DOHH2 (cell line): Measurements from ENCODE around the gene CRYBA1.

Experiments used
- CTCF ChIP-seq: fragments of 200-600 bp; sonication (generic); IDR thresholded peaks from one replicate; pipeline ENCODE4 v1.5.1; 2014; ENCODE audit warnings: antibody characterized with exemption, mild to moderate bottlenecking, low read depth, low read length; ENCODE audit not compliant: poor library complexity, severe bottlenecking
- EZH2phosphoT487 ChIP-seq: fragments of 200-600 bp; sonication (generic); IDR thresholded peaks from 2 replicates; pipeline ENCODE4 v1.6.1; 2017; ENCODE audit warnings: borderline replicate concordance, mild to moderate bottlenecking, antibody characterized with exemption, low read length, moderate library complexity, mixed read lengths

DNA sequence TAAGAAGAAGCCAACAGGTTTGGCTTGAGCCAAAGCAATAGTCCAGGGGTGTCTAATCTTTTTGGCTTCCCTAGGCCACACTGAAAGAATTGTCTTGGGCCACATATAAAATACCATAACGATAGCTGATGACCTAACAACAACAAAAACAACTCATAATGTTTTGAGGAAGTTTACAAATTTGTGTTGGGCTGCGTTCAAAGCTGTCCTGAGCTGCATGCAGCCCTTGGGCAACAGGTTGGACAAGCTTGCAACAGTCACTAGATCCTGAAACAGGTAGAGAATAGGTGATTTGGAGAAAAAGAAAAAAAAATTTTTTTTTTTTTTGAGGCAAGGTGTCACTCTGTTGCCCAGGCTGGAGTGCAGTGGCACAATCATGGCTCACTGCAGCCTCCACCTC, 4.5 kb downstream of the CRYBA1 start:
- TF ChIP-seq CTCF: no peak
- no peak for TF ChIP-seq EZH2phosphoT487
